HuH-7 (cell line): Measurements from ENCODE around the gene NR1H3.
A peak's percentile ranks its signal among the peaks of the same experiment; 100 is the strongest.

Experiments used
- DNase-seq: peaks from one replicate; pipeline ENCODE4 v3.0.0; 2011; ENCODE audit warnings: low spot score

The NR1H3 gene

DNA sequence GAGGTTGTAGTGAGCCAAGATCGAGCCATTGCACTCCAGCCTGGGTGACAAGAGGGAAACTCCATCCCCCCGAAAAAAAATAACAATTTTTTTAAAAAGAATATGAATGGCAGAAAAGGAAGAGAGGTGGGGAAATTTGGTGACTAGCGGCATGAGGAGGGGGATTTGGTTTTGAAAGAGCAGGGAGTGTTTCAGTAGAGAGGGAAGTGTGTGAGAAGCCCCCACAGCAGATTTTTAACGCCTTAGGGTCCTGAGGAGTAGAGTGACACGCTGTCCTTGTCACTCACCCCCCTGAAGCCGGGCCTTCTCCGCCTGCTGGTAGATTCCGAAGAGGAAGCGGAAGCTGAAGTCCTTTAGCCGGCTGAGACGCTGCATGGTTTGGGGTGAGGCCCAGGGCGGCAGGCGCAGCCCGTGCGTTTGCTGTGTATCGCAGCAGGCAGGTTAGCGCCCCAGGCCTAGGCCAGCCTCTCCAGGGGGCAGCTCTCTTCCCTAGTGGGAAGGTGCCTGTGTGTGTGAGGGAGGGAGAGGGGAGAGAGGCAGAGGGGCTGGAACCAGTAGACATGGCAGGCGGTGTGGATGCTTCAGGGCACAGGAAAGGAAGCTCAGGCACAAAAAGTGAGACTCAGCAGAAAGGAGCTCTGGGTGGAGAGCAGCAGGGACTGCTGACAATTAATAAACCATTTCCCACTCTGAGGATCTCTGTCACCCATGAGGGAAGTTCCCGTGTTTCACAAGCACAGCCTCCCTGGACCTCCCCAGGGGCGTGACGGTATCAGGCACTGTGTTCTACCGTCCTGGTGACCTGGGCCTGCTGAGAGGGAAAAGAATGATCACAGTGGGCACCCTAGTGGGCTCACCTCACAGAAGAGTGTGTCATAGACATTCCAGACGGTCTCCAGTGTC lies 13.1 kb upstream of the NR1H3 start:
- DNase-seq: no peak

GRCh38 chr11:47245611-47246357 lies 12.0 kb upstream of the NR1H3 start:
- no peak for DNase-seq

DNA sequence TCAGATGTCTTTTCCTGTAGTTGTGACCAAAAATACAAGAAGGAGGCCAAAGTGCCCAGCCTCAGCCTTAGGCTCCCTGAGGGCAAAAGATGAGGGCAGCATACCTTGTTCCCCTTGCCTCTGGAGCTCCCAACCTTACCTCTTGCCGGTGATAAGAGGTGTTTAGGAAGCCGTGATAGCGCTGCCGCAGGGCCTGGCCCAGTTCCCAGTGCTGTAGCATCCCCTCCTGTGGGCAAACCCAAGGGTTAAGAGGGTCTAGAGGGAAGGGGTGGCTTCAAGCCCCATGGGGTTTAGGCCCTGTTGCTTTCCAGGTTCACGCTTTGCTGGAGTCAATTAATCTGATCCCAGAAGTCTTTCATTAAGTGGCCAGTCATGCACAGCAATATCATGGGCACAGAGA lies 10.3 kb upstream of the NR1H3 start:
- DNase-seq: no peak

- DNase-seq: peak; percentile 47
These were observed 9.5 kb upstream of the NR1H3 start for GRCh38 chr11:47248304-47248663.

DNA sequence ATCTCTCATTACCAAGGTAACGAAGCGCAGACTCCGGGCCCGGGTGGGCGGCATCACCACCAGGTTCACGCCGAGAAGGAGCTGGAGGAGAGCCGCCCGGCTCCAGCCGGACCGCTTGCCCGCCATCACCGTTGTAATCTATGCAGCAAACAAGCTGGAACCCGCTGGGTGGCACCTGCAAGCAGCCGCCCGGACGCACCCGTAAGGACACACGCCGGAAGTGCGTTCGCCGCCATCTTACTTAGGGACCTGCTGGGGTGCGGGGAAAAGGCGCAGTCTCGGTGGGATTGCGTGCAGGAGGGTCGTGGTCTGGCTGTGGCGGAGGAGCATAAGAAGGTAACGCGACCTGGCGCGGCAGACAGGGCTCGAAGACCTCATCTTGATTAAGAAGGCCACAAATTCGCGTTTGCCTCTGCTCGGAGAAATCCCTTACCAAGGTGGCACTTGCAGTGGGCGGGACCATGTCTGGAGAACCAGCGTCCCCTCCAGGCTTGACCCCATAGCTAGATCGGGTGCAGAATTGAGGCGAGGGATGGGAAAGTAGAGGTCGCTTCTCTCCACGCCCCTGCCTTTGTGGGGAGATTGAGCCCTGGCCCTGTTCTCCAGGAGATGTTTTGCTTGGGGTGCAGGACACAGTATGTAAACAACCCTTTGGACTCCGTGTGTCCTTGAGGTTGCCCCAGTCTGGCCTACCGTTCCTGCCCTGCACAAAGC lies 9.0 kb upstream of the NR1H3 start, which contains the start of gene ACP2:
ACP2 (minus strand) TSS at position 151 of the 714 bp plus-strand sequence; CDS start at position 126, 25 bp downstream.
- DNase-seq: peak; percentile 80

DNA sequence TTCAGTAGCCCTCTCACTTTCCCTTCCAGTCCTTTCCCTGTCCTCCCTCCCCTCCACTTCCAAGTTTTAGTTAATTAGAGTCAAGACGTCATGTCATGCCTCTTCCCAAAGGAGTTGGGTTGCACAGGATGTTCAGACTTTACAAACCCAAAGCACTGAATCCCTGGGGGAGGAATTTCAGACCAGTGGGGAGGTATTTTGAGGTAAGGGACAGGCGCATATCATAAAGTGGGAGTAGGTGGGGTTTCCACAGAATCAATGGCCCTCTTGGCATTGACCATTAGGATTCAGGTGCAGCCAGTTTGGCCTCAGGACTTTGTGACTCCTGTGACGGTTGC lies 8.4 kb upstream of the NR1H3 start:
- no peak for DNase-seq

- DNase-seq: no peak
These were observed 6.0 kb upstream of the NR1H3 start for GRCh38 chr11:47251751-47252150.

DNA sequence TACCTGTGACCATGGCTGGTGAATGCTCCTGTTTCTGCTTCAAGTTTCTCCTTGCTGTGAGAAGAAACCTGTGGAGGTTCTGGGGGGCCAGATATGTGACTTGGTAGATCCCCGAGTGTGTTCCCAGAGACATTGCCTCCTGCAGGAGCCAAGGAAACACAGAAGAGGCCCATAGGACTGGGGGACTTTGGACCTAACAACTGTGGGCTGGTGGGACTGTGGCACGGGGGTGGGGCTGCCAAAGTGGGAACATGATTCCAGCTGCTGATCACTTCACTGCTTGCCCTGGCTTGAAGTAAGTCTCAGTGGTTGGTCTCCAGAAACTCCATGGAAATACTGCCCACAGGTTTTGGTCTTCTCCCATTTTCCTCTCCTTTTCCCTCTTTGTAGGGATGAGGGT lies 4.1 kb upstream of the NR1H3 start:
- peak; percentile 64 for DNase-seq

DNA sequence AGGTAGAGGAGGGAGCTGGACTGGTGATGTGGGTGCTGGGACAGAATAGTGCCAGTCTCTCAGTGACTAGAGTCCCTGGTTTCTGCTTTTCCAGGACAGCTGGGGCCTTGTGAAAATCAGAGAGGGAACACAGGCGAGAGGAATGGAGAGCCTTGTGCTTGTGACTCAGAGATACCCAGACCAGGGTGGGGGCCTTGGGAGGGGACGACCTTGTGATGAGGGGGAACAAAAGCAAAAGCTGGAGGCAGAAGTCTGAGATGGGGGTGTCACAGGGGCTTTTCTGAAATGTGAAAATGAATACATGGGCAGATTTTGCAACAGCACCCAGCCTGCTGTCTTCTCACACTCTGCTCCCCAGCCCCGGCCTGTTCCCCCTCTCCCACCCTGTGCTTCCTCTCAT lies 3.4 kb upstream of the NR1H3 start:
- no peak for DNase-seq

GRCh38 chr11:47256374-47256773 lies 1.4 kb upstream of the NR1H3 start:
- DNase-seq: no peak

DNA sequence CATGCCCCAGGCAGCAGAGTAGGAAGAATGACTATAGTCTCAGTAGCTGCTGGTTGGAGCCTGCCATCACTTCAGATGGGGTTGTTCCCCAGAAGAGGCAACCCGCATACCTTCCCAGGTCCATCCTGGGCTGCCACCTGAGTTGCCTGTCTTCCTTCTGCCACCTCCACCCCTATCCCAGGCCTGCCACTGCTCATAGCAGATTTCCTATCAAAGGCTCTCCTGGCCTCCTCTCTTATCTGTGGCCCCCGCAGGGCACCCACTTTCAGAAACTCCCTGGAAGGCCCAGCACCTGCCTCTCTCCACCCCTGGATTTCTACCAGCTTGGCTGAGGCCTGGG lies 649 bp upstream of the NR1H3 start:
- DNase-seq: no peak

- no peak for DNase-seq
These were observed 614 bp downstream of the NR1H3 start for GRCh38 chr11:47258317-47258902.

- DNase-seq: peak; percentile 72
These were observed 1.6 kb downstream of the NR1H3 start for GRCh38 chr11:47259232-47259977.

DNA sequence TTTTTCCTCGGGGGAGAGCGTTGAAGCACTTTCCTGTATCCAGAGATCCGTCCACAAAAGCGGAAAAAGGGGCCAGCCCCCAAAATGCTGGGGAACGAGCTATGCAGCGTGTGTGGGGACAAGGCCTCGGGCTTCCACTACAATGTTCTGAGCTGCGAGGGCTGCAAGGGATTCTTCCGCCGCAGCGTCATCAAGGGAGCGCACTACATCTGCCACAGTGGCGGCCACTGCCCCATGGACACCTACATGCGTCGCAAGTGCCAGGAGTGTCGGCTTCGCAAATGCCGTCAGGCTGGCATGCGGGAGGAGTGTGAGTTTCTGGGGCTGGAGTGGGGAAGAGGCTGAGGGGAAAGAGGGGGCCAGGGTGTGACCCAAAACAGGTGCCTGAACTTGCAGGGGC lies 2.6 kb downstream of the NR1H3 start:
- no peak for DNase-seq

DNA sequence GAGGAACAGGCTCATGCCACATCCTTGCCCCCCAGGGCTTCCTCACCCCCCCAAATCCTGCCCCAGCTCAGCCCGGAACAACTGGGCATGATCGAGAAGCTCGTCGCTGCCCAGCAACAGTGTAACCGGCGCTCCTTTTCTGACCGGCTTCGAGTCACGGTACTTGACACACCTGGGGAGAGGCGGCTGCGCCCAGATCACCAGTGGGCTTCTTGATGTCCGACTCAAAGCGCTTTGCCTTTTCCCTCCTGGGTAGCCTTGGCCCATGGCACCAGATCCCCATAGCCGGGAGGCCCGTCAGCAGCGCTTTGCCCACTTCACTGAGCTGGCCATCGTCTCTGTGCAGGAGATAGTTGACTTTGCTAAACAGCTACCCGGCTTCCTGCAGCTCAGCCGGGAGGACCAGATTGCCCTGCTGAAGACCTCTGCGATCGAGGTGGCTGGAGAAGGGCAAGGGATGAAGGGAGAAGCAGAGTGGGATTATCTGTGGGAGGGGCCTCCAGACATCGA lies 3.5 kb downstream of the NR1H3 start:
- DNase-seq: no peak

DNA sequence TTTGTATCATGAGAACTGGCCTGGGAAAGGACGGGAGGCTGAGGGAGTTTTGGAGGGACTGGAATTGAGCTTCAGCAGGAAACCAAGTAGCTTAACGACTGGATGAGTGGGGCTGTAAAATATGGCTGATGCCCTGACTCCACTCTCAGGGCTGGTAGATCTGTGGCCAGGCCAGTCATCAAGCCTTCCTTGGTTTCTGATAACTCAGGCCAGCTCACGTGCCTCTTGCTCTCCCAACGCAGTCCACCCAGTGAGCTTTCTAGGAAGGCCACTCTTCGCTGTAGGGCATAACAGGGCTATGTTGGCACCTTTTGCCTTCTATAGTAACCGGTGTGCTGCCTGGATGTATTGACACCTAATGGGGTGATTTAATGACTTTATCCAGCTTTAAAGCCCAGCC lies 6.3 kb downstream of the NR1H3 start:
- no peak for DNase-seq

GRCh38 chr11:47264521-47264920 lies 6.7 kb downstream of the NR1H3 start:
- no peak for DNase-seq

- no peak for DNase-seq
These were observed 10.1 kb downstream of the NR1H3 start for GRCh38 chr11:47267876-47268275.

GRCh38 chr11:47268448-47269001 lies 10.7 kb downstream of the NR1H3 start:
- DNase-seq: no peak

GRCh38 chr11:47269002-47269828 lies 11.4 kb downstream of the NR1H3 start:
- peak; percentile 86 for DNase-seq
